Liver (tissue), 9 donors: ENCODE measurements around the gene UQCC3. TPM values are rescaled to one million over a fixed set of nuclear protein-coding genes. Genes with fewer than 3 reads are reported as not detected.
"Not testable (repeated sequence)": the region's sequence is repeated elsewhere in the genome, so short reads cannot be mapped to it uniquely, and the experiment has no call there.

Experiments
- DNase-seq: peaks from one replicate; pipeline ENCODE4 v3.0.0-alpha.2; 2017; ENCODE audit warnings: low spot score
- H3K27ac ChIP-seq, 2 donors: one replicate each; pipeline ENCODE4 v1.7.0; 2013; ENCODE audit warnings: inconsistent platforms in 2 of 2, low read length in 2 of 2, control low read depth in 1 of 2, low read depth in 1 of 2, mild to moderate bottlenecking in 1 of 2
- H3K27me3 ChIP-seq, 4 donors: one replicate each; pipeline versions ENCODE4 v1.6.1 to v1.7.0; 2013; ENCODE audit warnings: low read length in 3 of 4, inconsistent platforms in 1 of 4, mild to moderate bottlenecking in 1 of 4, moderate library complexity in 1 of 4; ENCODE audit not compliant: control insufficient read depth in 4 of 4, insufficient read depth in 4 of 4
- H3K36me3 ChIP-seq, 4 donors: one replicate each; pipeline versions ENCODE4 v1.6.1 to v1.7.0; 2013; ENCODE audit warnings: low read length in 3 of 4, mild to moderate bottlenecking in 3 of 4, low read depth in 1 of 4, moderate library complexity in 1 of 4; ENCODE audit not compliant: control insufficient read depth in 4 of 4, insufficient read depth in 3 of 4
- H3K4me1 ChIP-seq, 4 donors: one replicate each; pipeline versions ENCODE4 v1.6.1 to v1.7.0; 2013; ENCODE audit warnings: low read length in 3 of 4, mild to moderate bottlenecking in 3 of 4, moderate library complexity in 1 of 4; ENCODE audit not compliant: control insufficient read depth in 4 of 4, insufficient read depth in 4 of 4
- H3K4me3 ChIP-seq, 3 donors: one replicate each; pipeline versions ENCODE4 v1.6.1 to v1.7.0; 2013; ENCODE audit warnings: low read length in 3 of 3, control low read depth in 1 of 3, low read depth in 1 of 3, mild to moderate bottlenecking in 1 of 3
- H3K9ac ChIP-seq, 2 donors: one replicate each; pipeline ENCODE4 v1.7.0; 2013; ENCODE audit warnings: low read length in 2 of 2, mild to moderate bottlenecking in 2 of 2, moderate library complexity in 2 of 2, control low read depth in 1 of 2, low read depth in 1 of 2
- H3K9me3 ChIP-seq, 4 donors: one replicate each; pipeline versions ENCODE4 v1.6.1 to v1.7.0; 2013; ENCODE audit warnings: low read length in 3 of 4; ENCODE audit not compliant: control insufficient read depth in 4 of 4
- FOXA1 ChIP-seq: IDR thresholded peaks from 2 replicates; pipeline ENCODE4 v1.6.1; 2016; ENCODE audit warnings: antibody characterized with exemption
- RAD21 ChIP-seq, 2 donors: IDR thresholded peaks; 2 replicates each; pipeline ENCODE4 v1.6.1; 2016; ENCODE audit warnings: antibody characterized with exemption in 2 of 2, mild to moderate bottlenecking in 2 of 2
- RXRA ChIP-seq, 2 donors: IDR thresholded peaks; 2 replicates each; pipeline ENCODE4 v1.6.1; 2017 to 2018; ENCODE audit warnings: antibody characterized with exemption in 2 of 2, mild to moderate bottlenecking in 1 of 2
- SP1 ChIP-seq: IDR thresholded peaks from 2 replicates; pipeline ENCODE4 v1.6.1; 2018; ENCODE audit warnings: antibody characterized with exemption, mild to moderate bottlenecking
- WGBS: extraction: QIAGEN DNeasy Blood & Tissue Kit; methylation state at CpG from one replicate; pipeline ENCODE4 v1.1.7; 2013; 5-methylcytosine and 5-hydroxymethylcytosine counted together
- polyA plus RNA-seq, 2 donors: library from polyadenylated mRNA; stranded (reverse) in 1 of 2; unstranded in 1 of 2; fragments of 200-250 nt in 1 of 2; fragments of >200 nt in 1 of 2; fragmentation: Nextera tagmentation in 1 of 2; extraction: Ambion mirVana in 1 of 2; gene quantifications; one replicate each; pipeline versions ENCODE4 v1.2.1 to v1.2.3, GENCODE V29; 2013 to 2015
- total RNA-seq, 2 donors: library from RNA; depleted of rRNA; stranded (reverse); fragments of >200 nt; gene quantifications; one replicate each; pipeline ENCODE4 v1.2.3, GENCODE V29; 2014
- TF ChIP-seq, protein P1 (sequence below): IDR thresholded peaks from 2 replicates; pipeline ENCODE4 v1.6.1; 2016; ENCODE audit warnings: antibody characterized with exemption
- TF ChIP-seq, protein P2 (sequence below): fragments of 150-350 bp; IDR thresholded peaks from 2 replicates; pipeline ENCODE4 v1.5.1; 2017; ENCODE audit warnings: improper control_type of control experiment, low read depth, low read length; ENCODE audit not compliant: missing input control
- donor health status: healthy.
- donor health status: healthy.
- donor health status: healthy.
- donor health status: healthy.
- donor health status: healthy.

UQCC3 gene
- total and polyA plus RNA-seq, 4 donors: 2.9 to 12.2 (median 6.6) TPM

DNA sequence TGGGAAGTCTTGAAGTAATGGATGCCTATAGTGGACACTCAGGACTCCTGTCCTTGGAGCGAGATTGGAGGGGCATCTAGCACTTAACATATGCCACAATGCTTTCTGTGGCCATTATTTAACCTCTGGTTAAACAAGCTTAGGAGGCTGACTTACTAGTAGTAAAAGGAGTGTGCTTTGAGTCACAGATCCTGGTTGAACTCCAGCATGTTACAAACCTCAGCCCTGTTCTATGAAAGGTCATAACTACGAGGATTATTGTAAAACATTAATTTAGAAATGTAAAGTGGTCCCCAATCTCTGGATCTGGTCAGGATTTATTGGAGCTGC is 1.7 kb downstream of the UQCC3 start:
- Histone ChIP-seq H3K4me1 (peaks cover 11 to 60% (median 49%) of the 10 kb centered on the region in 4 donors), H3K27me3 (no peaks in the 10 kb centered on the region), H3K9ac (no peak overlapping the region), H3K36me3 (peaks cover 0 to 6% (median 3%) of the 10 kb centered on the region in 4 donors), H3K27ac (no peak overlapping the region), H3K4me3 (no peak overlapping the region), H3K9me3 (no peaks in the 10 kb centered on the region)
- TF ChIP-seq, protein P1, sequence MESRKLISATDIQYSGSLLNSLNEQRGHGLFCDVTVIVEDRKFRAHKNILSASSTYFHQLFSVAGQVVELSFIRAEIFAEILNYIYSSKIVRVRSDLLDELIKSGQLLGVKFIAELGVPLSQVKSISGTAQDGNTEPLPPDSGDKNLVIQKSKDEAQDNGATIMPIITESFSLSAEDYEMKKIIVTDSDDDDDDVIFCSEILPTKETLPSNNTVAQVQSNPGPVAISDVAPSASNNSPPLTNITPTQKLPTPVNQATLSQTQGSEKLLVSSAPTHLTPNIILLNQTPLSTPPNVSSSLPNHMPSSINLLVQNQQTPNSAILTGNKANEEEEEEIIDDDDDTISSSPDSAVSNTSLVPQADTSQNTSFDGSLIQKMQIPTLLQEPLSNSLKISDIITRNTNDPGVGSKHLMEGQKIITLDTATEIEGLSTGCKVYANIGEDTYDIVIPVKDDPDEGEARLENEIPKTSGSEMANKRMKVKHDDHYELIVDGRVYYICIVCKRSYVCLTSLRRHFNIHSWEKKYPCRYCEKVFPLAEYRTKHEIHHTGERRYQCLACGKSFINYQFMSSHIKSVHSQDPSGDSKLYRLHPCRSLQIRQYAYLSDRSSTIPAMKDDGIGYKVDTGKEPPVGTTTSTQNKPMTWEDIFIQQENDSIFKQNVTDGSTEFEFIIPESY: no peak
- TF ChIP-seq RXRA (IDR thresholded peaks at IDR 0.05): no peak
- TF ChIP-seq SP1: no peak
- DNase-seq: no peak
- 72% methylated on average over 2 of the region's 2 CpGs for WGBS

DNA sequence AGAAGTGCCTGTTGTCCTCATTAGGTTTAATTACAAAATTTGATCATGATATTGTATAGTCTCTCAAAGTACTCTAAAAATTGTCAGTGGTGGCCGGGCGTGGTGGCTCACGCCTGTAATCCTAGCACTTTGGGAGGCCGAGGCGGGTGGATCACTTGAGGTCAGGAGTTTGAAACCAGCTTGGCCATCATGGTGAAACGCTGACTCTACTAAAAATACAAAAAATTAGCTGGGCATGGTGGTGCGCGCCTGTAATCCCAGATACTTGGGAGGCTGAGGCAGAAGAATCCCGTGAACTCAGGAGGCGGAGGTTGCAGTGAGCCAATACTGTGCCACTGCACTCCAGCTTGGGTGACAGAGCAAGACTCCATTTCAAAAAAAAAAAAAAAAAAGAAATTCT is 3.9 kb downstream of the UQCC3 start:
- 90% methylated on average over 10 of the region's 10 CpGs for WGBS
- not testable (repeated sequence) for H3K27me3 ChIP-seq, DNase-seq, H3K9me3 ChIP-seq, H3K4me3 ChIP-seq, H3K9ac ChIP-seq, H3K36me3 ChIP-seq, H3K27ac ChIP-seq
- peaks cover 10 to 58% (median 46%) of the 10 kb centered on the region in 4 donors for H3K4me1 ChIP-seq

DNA sequence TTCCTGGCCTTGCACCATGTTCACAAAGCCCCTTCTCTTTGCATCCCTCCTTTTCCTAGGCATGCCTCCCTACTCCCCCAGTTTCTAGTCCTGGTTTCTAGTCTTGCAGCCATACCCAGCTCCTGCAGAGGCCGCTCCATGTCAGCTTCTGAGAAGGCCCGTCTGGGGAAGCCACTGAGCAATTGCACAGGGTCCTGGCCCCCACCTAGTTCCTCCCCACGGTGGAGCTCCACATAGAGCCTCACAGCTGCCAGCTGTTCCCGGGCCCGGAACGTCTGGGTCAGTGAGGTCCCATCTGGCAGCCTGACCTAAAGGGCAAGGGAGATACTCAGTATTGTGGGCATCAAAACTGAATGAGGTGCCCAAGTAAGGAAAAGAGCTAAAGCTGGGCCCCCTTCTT is 5.2 kb downstream of the UQCC3 start:
- WGBS: 57% methylated on average over 6 of the region's 6 CpGs
- H3K9me3 ChIP-seq: no peaks in the 10 kb centered on the region
- TF ChIP-seq FOXA1: no peak
- H3K27me3 ChIP-seq: no peaks in the 10 kb centered on the region
- H3K27ac ChIP-seq: no peak overlapping the region
- H3K36me3 ChIP-seq: peaks cover 0 to 6% (median 3%) of the 10 kb centered on the region in 4 donors
- H3K4me3 ChIP-seq: no peak overlapping the region
- no peak for DNase-seq
- H3K9ac ChIP-seq: no peak overlapping the region
- H3K4me1 ChIP-seq: peaks cover 7 to 50% (median 42%) of the 10 kb centered on the region in 4 donors

DNA sequence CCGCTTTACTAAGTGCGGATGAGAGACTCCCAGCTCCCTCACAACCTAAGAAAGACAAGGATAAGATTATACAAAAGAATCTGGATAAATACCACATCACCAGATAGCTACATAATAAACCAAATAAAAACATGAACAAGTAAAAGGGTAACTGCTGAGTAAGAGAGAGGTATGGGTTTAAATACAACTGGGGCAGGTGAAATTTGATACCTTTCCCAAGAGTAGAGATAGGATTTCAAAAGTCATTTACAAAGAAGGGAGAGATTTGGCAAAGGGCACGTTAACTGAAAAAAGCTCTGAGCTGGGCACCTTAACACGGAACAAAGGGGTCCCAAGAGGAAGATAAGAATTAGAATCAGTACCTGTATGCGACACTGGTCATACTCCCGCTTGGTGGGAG is 5.7 kb downstream of the UQCC3 start:
- Histone ChIP-seq H3K9me3 (no peaks in the 10 kb centered on the region), H3K27ac (no peak overlapping the region), H3K27me3 (no peaks in the 10 kb centered on the region), H3K36me3 (peaks cover 0 to 6% (median 3%) of the 10 kb centered on the region in 4 donors), H3K9ac (no peak overlapping the region), H3K4me1 (peaks cover 7 to 50% (median 41%) of the 10 kb centered on the region in 4 donors), H3K4me3 (no peak overlapping the region)
- DNase-seq: no peak
- WGBS: 82% methylated on average over 6 of the region's 6 CpGs
- TF ChIP-seq SP1: no peak
- TF ChIP-seq FOXA1: no peak
- no peak for TF ChIP-seq RAD21 (IDR thresholded peaks at IDR 0.05)
- TF ChIP-seq, protein P2, sequence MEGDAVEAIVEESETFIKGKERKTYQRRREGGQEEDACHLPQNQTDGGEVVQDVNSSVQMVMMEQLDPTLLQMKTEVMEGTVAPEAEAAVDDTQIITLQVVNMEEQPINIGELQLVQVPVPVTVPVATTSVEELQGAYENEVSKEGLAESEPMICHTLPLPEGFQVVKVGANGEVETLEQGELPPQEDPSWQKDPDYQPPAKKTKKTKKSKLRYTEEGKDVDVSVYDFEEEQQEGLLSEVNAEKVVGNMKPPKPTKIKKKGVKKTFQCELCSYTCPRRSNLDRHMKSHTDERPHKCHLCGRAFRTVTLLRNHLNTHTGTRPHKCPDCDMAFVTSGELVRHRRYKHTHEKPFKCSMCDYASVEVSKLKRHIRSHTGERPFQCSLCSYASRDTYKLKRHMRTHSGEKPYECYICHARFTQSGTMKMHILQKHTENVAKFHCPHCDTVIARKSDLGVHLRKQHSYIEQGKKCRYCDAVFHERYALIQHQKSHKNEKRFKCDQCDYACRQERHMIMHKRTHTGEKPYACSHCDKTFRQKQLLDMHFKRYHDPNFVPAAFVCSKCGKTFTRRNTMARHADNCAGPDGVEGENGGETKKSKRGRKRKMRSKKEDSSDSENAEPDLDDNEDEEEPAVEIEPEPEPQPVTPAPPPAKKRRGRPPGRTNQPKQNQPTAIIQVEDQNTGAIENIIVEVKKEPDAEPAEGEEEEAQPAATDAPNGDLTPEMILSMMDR: no peak
